Measurements from ENCODE around the gene IFNB1. TPM values are rescaled to one million over a fixed set of nuclear protein-coding genes. Genes with fewer than 3 reads are reported as not detected.

Gene IFNB1
- total RNA-seq, 2 experiments from 2014 or later = not detected

- intact Hi-C loops (cut with DNase I, micrococcal nuclease) = loop anchor here in 1 of 2 experiments (5.0 kb wide), 2 partner anchors 477 to 747 kb away; no protein-coding TSS in a partner anchor
- Mint-ChIP-seq H3K27ac (no peak overlapping the region), H3K36me3 (ENCODE audit: low read depth) (no peaks in the 10 kb centered on the region), H3K27me3 (no peaks in the 10 kb centered on the region), H3K9me3 (no peaks in the 10 kb centered on the region), H3K4me1 (ENCODE audit: low read depth) (no peaks in the 10 kb centered on the region), H3K4me3 (no peak overlapping the region)
- Histone ChIP-seq H3K27me3 (ENCODE audit: control insufficient read depth in 1 of 2, insufficient read depth in 2 of 2, low read length in 2 of 2) (no peaks in the 10 kb centered on the region), H3K36me3 (ENCODE audit: insufficient read depth, low read length) (no peaks in the 10 kb centered on the region), H3K27ac (ENCODE audit: low read depth in 1 of 2, low read length in 2 of 2) (no peak overlapping the region), H3K4me3 (ENCODE audit: low read length) (no peak overlapping the region), H3K9me3 (ENCODE audit: control insufficient read depth in 1 of 2, insufficient read depth in 1 of 2, low read length in 2 of 2) (no peaks in the 10 kb centered on the region), H3K4me1 (ENCODE audit: insufficient read depth, low read length) (no peaks in the 10 kb centered on the region)
- TF ChIP-seq CTCF (IDR thresholded peaks at IDR 0.05) = no peak
- CTCF ChIA-PET = interaction anchor here (1.5 kb wide), 1 partner anchor 8 kb away, joined by 3 read pairs; no protein-coding TSS in a partner anchor
- no peak for DNase-seq
- no peak for ATAC-seq (ENCODE audit: poor library complexity)
- POLR2A ChIA-PET = no interaction called here
Observed at GRCh38 chr9:21104787-21105186, 27.0 kb upstream of the IFNB1 start.

GRCh38 chr9:21102305-21102704, 24.6 kb upstream of the IFNB1 start:
- no peaks in the 10 kb centered on the region for H3K27me3 ChIP-seq (ENCODE audit: control insufficient read depth in 1 of 2, insufficient read depth in 2 of 2, low read length in 2 of 2)
- H3K9me3 Mint-ChIP-seq = no peaks in the 10 kb centered on the region
- no peak overlapping the region for H3K27ac Mint-ChIP-seq
- DNase-seq = no peak
- H3K4me3 Mint-ChIP-seq = no peak overlapping the region
- H3K4me1 Mint-ChIP-seq (ENCODE audit: low read depth) = peaks cover 2% of the 10 kb centered on the region
- H3K27me3 Mint-ChIP-seq = no peaks in the 10 kb centered on the region
- TF ChIP-seq CTCF (IDR thresholded peaks at IDR 0.05) = no peak
- no peaks in the 10 kb centered on the region for H3K9me3 ChIP-seq (ENCODE audit: control insufficient read depth in 1 of 2, insufficient read depth in 1 of 2, low read length in 2 of 2)
- H3K4me1 ChIP-seq (ENCODE audit: insufficient read depth, low read length) = peaks cover 2% of the 10 kb centered on the region
- no peaks in the 10 kb centered on the region for H3K36me3 ChIP-seq (ENCODE audit: insufficient read depth, low read length)
- intact Hi-C loops (cut with DNase I, micrococcal nuclease) = no loop called here
- H3K27ac ChIP-seq (ENCODE audit: low read depth in 1 of 2, low read length in 2 of 2) = no peak overlapping the region
- ATAC-seq (ENCODE audit: poor library complexity) = no peak
- ChIA-PET POLR2A (no interaction called here), CTCF (interaction anchor here (0.7 kb wide), 1 partner anchor 71 kb away, joined by 3 read pairs; the partner anchor contains the start of gene HACD4)
- H3K4me3 ChIP-seq (ENCODE audit: low read length) = no peak overlapping the region
- no peaks in the 10 kb centered on the region for H3K36me3 Mint-ChIP-seq (ENCODE audit: low read depth)

GRCh38 chr9:21097817-21098216, 20.1 kb upstream of the IFNB1 start:
- Histone ChIP-seq H3K27me3 (ENCODE audit: control insufficient read depth in 1 of 2, insufficient read depth in 2 of 2, low read length in 2 of 2) (no peaks in the 10 kb centered on the region), H3K4me3 (ENCODE audit: low read length) (no peak overlapping the region), H3K27ac (ENCODE audit: low read depth in 1 of 2, low read length in 2 of 2) (no peak overlapping the region), H3K4me1 (ENCODE audit: insufficient read depth, low read length) (peaks cover 17% of the 10 kb centered on the region), H3K36me3 (ENCODE audit: insufficient read depth, low read length) (no peaks in the 10 kb centered on the region), H3K9me3 (ENCODE audit: control insufficient read depth in 1 of 2, insufficient read depth in 1 of 2, low read length in 2 of 2) (no peaks in the 10 kb centered on the region)
- no peak for TF ChIP-seq CTCF (IDR thresholded peaks at IDR 0.05)
- peaks cover 17% of the 10 kb centered on the region for H3K4me1 Mint-ChIP-seq (ENCODE audit: low read depth)
- POLR2A ChIA-PET = no interaction called here
- H3K9me3 Mint-ChIP-seq = no peaks in the 10 kb centered on the region
- ATAC-seq (ENCODE audit: poor library complexity) = no peak
- H3K27ac Mint-ChIP-seq = no peak overlapping the region
- DNase-seq = no peak
- intact Hi-C loops (cut with DNase I, micrococcal nuclease) = loop anchor here in 1 of 2 experiments (5.0 kb wide), 1 partner anchor 66 kb away; the partner anchor contains the start of gene HACD4
- H3K27me3 Mint-ChIP-seq = no peaks in the 10 kb centered on the region
- CTCF ChIA-PET = interaction anchor here (1.7 kb wide), 1 partner anchor 13 kb away, joined by 7 read pairs; no protein-coding TSS in a partner anchor
- H3K4me3 Mint-ChIP-seq = no peak overlapping the region
- H3K36me3 Mint-ChIP-seq (ENCODE audit: low read depth) = no peaks in the 10 kb centered on the region

Data from CD4-positive, alpha-beta T cell (primary cell).